NCI-H146 (cell line): ENCODE measurements around the gene RALGPS1.
A peak's percentile ranks its signal among the peaks of the same experiment; 100 is the strongest.

Experiments used
- DNase-seq: peaks from one replicate; lab custom pipeline; 2025; lab: John Stamatoyannopoulos, UW

RALGPS1 gene

DNA sequence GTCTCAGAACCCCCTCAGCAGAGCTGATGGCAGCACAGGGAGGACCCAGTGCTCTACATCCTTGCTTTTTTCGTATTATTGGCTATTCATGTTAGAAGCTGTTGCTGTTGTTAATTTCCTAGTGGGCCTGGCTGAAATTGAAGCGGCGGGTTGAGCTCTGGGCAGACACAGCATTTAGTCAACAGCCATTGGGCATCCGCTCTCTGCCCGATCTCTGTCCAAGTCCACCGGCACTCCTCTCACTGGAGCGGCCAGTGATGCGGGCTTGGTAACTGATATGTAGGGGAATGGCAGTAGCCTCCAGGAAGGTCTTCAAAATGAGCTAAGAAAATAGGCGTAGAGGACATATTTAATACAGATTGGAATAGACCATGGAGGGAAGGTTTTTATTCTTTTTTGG is 348.7 kb downstream of the RALGPS1 start:
- DNase-seq, result no peak

- no peak for DNase-seq
These were observed 349.1 kb downstream of the RALGPS1 start for GRCh38 chr9:127263664-127264063.

GRCh38 chr9:127264462-127265219 is 350.1 kb downstream of the RALGPS1 start, which contains the start of gene GARNL3:
Gene GARNL3 (plus strand): TSS chr9:127264774. CDS start chr9:127264878, 104 bp downstream.
- DNase-seq, result peak; percentile 19

GRCh38 chr9:127267793-127268525 is 353.4 kb downstream of the RALGPS1 start:
- no peak for DNase-seq

DNA sequence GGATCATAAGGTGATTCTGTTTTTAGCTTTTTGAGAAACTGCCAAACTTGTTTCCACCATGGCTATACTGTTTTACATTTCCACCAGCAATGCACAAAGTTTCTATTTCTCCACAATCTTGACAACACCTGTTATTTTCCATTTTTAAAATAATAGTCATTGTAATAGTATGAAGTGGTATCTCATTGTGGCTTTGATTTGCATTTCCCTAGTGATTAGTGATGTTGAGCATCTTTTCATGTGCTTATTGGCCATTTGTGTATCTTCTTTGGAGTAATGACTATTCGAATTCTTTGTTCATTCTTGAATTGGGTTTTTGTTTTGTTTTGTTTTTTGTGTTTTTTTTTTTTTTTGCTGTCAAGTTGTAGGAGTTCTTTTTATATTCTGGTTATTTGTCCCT is 354.9 kb downstream of the RALGPS1 start:
- no peak for DNase-seq
